Aorta (tissue), 5 donors: ENCODE measurements around the gene TRMT61A. TPM values are rescaled to one million over a fixed set of nuclear protein-coding genes. Genes with fewer than 3 reads are reported as not detected.

Experiments
- ATAC-seq: fragments of 200-7000 bp; cut with Tn5 transposase; one replicate; pipeline ENCODE4 v1.9.1; 2022; ENCODE audit warnings: moderate library complexity; ENCODE audit not compliant: low FRiP score
- DNase-seq, 2 donors: peaks; one replicate each; pipeline ENCODE4 v3.0.0-alpha.2; 2020
- H3K27ac ChIP-seq, 2 donors: one replicate each; pipeline ENCODE4 v1.5.1; 2013; ENCODE audit warnings: low read length in 2 of 2, mild to moderate bottlenecking in 2 of 2, moderate library complexity in 2 of 2, control low read depth in 1 of 2, inconsistent platforms in 1 of 2, low read depth in 1 of 2
- H3K27me3 ChIP-seq, 2 donors: one replicate each; pipeline ENCODE4 v1.6.1; 2013; ENCODE audit warnings: control low read depth in 1 of 2, low read length in 1 of 2, mild to moderate bottlenecking in 1 of 2, moderate library complexity in 1 of 2; ENCODE audit not compliant: insufficient read depth in 2 of 2, control insufficient read depth in 1 of 2
- H3K36me3 ChIP-seq, 2 donors: one replicate each; pipeline ENCODE4 v1.6.1; 2013; ENCODE audit warnings: control low read depth in 1 of 2, low read length in 1 of 2, mild to moderate bottlenecking in 1 of 2; ENCODE audit not compliant: insufficient read depth in 2 of 2, control insufficient read depth in 1 of 2
- H3K4me1 ChIP-seq, 2 donors: one replicate each; pipeline ENCODE4 v1.6.1; 2013; ENCODE audit warnings: low read length in 2 of 2, control low read depth in 1 of 2, mild to moderate bottlenecking in 1 of 2, moderate library complexity in 1 of 2; ENCODE audit not compliant: insufficient read depth in 2 of 2, control insufficient read depth in 1 of 2
- H3K4me3 ChIP-seq, 2 donors: one replicate each; pipeline ENCODE4 v1.5.1; 2013; ENCODE audit warnings: low read length in 2 of 2, control low read depth in 1 of 2, mild to moderate bottlenecking in 1 of 2
- H3K9me3 ChIP-seq: one replicate; pipeline ENCODE4 v1.6.1; 2013; ENCODE audit warnings: mild to moderate bottlenecking, low read length; ENCODE audit not compliant: control insufficient read depth
- WGBS, 2 donors: extraction: QIAGEN DNeasy Blood & Tissue Kit; methylation state at CpG; one replicate each; pipeline ENCODE4 v1.1.7; 2013; 5-methylcytosine and 5-hydroxymethylcytosine counted together
- intact Hi-C, 2 donors: fragments of 100-400 bp; cut with DNase I; formaldehyde crosslinking; loops; one replicate each; pipeline versions ENCODE4 v1.14.2 to v1.15.0; 2022
- polyA plus RNA-seq, 2 donors: library from polyadenylated mRNA; stranded (reverse); fragments of 200-250 nt; gene quantifications; one replicate each; pipeline ENCODE4 v1.2.3, GENCODE V29; 2013
- total RNA-seq, 2 donors: library from RNA; stranded (reverse); fragmentation: NEBNext Ultra II Directional; extraction: Animal tissue kit (Norgen Biotek cat#: 25700); gene quantifications; one replicate each; pipeline ENCODE4 v1.2.1, GENCODE V29; 2021
- donor health status: healthy with polysubstance abuse.
- donor health status: Bipolar disorder and iron deficiency.
- donor health status: DM: no; HTN: no; CAD: no.
- donor health status: DM: no; HTN: no; CAD: no.
- donor health status: DM: yes; HTN: yes; CAD: no.

Gene TRMT61A
- total and polyA plus RNA-seq, 4 donors: 6.4 to 12.4 (median 11.6) TPM

DNA sequence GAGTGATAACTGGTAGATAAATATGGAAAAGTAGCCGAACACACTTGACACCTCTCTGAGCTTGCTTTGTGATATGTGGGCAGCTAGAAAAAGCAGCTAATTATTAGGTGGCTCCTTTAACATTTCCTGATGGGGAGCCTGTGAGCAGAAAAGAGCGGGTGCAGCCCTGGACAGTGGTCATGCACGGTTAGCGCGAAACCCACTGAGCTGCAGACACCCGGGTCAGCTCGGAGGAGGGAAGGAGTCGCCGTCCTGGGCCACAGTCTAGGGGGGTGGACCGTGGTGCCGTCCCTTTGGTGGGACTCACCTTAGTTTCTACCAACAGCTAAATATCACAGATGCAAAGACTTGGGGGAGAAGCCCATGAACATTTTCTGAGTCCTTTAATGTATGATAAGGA, 40.4 kb downstream of the TRMT61A start:
- H3K27me3 ChIP-seq: no peaks in the 10 kb centered on the region
- no peaks in the 10 kb centered on the region for H3K36me3 ChIP-seq
- H3K9me3 ChIP-seq: no peaks in the 10 kb centered on the region
- ATAC-seq: no peak
- peak in 1 of 2 donors; percentile 46 for DNase-seq
- 78 to 79% methylated on average over 11 of the region's 11 CpGs for WGBS, 2 donors
- H3K4me1 ChIP-seq: no peaks in the 10 kb centered on the region
- no peak overlapping the region for H3K27ac ChIP-seq
- no peak overlapping the region for H3K4me3 ChIP-seq
- intact Hi-C loops: no loop called here

DNA sequence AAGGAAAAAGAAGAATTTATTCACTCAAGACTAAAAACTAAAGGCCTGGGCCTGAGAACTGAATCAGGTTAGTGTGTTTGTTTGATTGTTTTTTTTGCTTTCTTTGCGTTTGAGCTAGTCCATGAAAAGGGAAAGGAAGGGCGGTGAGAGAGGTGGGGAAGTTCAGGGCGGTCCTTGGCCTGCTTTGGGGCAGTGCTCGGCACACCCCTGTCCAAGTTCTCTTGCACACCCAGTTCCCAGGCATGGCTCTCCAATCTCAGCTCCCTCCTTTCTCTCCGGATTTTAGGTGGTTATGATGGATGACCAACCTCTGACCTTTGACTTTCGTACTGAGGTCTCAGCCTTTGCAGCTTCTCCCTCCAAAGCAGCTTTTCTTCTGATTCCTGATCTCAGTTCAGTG, 45.1 kb downstream of the TRMT61A start:
- peaks cover 0 to 2% of the 10 kb centered on the region in 2 donors for H3K36me3 ChIP-seq
- ATAC-seq: no peak
- H3K9me3 ChIP-seq: no peaks in the 10 kb centered on the region
- no peaks in the 10 kb centered on the region for H3K27me3 ChIP-seq
- DNase-seq: no peak
- no peak overlapping the region for H3K27ac ChIP-seq
- intact Hi-C loops: no loop called here
- no peaks in the 10 kb centered on the region for H3K4me1 ChIP-seq
- no peak overlapping the region for H3K4me3 ChIP-seq
- WGBS, 2 donors: 66 to 71% methylated on average over 6 of the region's 6 CpGs

DNA sequence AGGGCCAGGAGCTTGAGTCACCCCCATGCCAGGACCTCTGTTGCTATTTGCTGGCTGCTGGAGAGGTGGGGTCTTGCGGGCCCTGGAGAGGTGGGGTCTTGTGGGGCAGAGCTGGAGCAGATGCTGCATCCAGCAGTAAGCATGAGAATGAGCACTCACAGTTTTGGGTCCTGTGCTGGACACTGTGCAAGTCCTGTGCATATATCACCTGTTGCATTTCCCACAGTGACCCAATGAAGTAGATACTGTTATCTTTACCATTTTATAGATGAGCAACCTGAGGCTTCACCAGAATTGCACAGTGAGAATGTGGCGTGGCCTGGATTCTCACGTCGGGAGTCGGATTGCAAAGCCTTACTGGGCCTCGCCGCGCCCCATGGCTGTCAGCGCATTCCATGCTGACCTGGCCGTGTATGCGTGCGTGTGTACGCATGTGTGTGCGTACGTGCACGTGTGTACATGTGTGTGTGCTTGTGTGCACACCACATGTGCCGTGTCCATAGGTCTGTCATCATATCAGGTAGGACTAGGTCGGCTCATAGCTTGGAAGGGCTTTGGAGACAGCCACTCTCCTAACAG, 45.8 kb downstream of the TRMT61A start:
- 91 to 93% methylated on average over 18 of the region's 18 CpGs for WGBS, 2 donors
- intact Hi-C loops: no loop called here

DNA sequence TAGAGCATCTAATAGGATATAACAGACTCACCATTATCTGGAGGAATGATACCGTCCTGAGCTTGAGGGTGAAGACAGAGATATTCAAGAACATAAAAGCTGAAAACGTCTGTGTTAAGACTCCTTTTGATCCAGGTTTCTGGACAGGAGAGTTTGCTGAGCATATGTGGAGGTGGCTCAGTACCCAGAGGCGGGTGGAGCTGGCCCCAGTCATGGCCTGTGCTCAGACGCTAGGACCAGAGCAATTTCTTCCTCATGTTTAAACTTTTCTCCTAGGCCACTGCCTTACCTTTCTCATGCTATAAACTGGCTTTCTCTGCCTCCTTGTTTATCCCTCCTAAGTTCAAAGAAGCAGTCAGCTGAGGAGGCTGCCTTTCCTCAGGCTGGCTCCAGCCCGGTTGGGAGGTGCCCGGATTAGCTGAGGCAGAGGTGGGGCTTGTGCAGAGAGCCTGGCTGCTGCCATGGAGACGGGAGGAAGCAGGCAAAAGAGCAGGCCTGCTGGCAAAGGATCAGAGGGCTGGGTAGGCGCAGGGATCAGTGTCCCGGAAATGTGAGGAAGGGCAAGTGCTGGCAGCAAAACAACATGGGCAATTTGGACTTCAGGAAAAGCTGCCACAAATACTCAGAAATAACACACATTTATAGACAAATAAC, 47.5 kb downstream of the TRMT61A start:
- Histone ChIP-seq H3K9me3 (no peaks in the 10 kb centered on the region), H3K36me3 (peaks cover 0 to 2% of the 10 kb centered on the region in 2 donors), H3K4me3 (no peak overlapping the region), H3K27me3 (no peaks in the 10 kb centered on the region), H3K4me1 (no peaks in the 10 kb centered on the region), H3K27ac (peak overlapping the region in 1 of 2 donors; percentile 21)
- peak; percentile 94 to 96 for DNase-seq
- 17 to 18% methylated on average over 9 of the region's 9 CpGs for WGBS, 2 donors
- intact Hi-C loops: no loop called here
- ATAC-seq: peak; percentile 92

More for the DNA sequence above, 45.8 kb downstream of the TRMT61A start:
- Histone ChIP-seq H3K4me3 (no peak overlapping the region), H3K4me1 (no peaks in the 10 kb centered on the region), H3K27me3 (no peaks in the 10 kb centered on the region), H3K9me3 (no peaks in the 10 kb centered on the region), H3K36me3 (peaks cover 0 to 2% of the 10 kb centered on the region in 2 donors), H3K27ac (no peak overlapping the region)
- no peak for DNase-seq
- ATAC-seq: no peak

- 91 to 92% methylated on average over 12 of the region's 12 CpGs for WGBS, 2 donors
- H3K27ac ChIP-seq: no peak overlapping the region
- DNase-seq (no peak), ATAC-seq (no peak)
- no peaks in the 10 kb centered on the region for H3K27me3 ChIP-seq
- peaks cover 0 to 2% of the 10 kb centered on the region in 2 donors for H3K36me3 ChIP-seq
- intact Hi-C loops: no loop called here
- no peaks in the 10 kb centered on the region for H3K4me1 ChIP-seq
- H3K9me3 ChIP-seq: no peaks in the 10 kb centered on the region
- no peak overlapping the region for H3K4me3 ChIP-seq
Measured at GRCh38 chr14:103578401-103579075, 49.5 kb downstream of the TRMT61A start.

DNA sequence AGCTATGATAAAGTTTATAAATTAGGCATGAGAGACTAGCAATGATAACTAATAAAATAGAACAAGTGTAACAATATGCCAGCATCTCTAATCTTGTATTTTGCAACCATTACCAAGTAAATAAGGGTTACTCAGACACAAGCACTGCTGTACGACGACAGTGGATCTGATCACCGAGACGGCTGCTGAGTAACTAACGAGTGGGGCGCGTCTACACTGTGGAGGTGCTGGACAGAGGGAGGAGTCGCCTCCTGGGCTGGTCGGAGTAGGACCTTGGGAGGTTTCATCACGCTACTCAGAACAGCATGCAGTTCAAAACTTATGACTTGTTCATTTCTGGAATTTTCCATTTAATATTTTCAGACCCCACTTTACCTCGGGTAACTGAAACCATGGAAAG, 52.2 kb downstream of the TRMT61A start:
- no peak overlapping the region for H3K4me3 ChIP-seq
- no peak for ATAC-seq
- intact Hi-C loops: no loop called here
- no peaks in the 10 kb centered on the region for H3K36me3 ChIP-seq
- DNase-seq: no peak
- H3K27me3 ChIP-seq: no peaks in the 10 kb centered on the region
- WGBS, 2 donors: 90 to 91% methylated on average over 11 of the region's 11 CpGs
- no peak overlapping the region for H3K27ac ChIP-seq
- no peaks in the 10 kb centered on the region for H3K9me3 ChIP-seq
- no peaks in the 10 kb centered on the region for H3K4me1 ChIP-seq

DNA sequence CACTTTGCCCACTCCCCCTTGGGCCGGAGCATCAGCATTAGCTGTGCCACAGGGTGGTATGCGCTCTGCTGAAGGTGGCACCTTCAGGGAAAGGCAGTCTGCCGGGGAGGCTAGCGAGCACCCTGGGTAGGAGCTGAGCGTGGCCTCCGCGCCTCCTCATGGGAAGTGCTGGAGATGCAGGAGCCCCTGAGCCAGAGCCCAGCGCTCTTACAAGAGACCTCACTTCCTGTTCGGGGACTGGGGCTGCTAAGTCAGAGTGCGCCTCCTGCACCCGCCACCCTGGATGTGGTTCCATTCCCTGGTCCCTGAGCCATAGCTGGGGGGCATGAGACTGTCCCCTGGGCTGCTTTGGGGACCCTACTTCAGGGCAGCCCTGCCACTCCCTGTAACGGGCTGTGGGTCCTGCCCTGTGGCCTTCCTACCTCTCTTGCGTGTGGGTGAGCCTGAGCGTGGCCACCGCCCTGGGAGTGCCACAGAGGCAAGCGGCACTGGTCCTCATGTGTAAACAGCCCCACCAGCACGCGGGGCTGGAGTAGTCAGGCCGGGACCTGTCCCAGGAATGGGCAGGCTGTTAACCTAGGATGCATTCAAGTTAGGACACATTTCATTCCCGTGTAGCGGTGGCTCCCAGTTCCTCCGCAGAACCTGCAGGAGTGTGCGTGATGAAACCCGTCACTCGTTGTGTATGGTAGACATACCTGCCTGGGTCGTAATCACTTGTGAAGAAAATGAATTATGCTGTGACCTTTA, 53.1 kb downstream of the TRMT61A start:
- Histone ChIP-seq H3K36me3 (no peaks in the 10 kb centered on the region), H3K9me3 (no peaks in the 10 kb centered on the region), H3K4me1 (no peaks in the 10 kb centered on the region), H3K4me3 (no peak overlapping the region), H3K27me3 (no peaks in the 10 kb centered on the region), H3K27ac (no peak overlapping the region)
- no peak for DNase-seq
- 90 to 93% methylated on average over 26 of the region's 26 CpGs for WGBS, 2 donors
- intact Hi-C loops: no loop called here
- no peak for ATAC-seq

DNA sequence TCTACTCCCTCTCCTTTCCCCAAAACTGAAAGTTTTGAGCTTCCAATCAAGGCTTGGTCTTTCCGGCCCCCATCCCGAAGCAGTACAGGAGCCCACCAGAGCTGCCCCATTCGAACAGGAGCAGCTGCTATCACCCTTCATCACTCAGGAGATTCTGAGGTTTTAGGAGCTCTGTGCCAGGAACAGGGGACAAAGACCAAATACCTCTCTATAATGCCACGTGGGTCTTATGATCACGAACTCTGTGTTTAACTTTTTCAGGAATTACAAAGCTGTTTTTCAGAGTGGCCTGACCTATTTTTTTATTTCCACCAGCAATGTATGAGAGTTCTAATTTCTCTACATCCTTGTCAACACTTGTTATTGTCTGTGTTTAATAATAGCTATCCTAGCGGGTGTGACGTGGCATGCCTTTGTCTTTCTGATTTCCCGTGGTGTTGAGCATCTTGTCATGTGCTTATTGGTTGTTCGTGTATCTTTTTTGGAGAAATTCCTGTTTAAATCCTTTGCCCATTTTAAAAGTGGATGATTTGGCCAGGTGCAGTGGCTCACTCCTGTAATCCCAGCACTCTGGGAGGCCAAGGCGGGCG, 55.4 kb downstream of the TRMT61A start:
- intact Hi-C loops: no loop called here
- H3K4me3 ChIP-seq: no peak overlapping the region
- H3K36me3 ChIP-seq: no peaks in the 10 kb centered on the region
- WGBS, 2 donors: 89 to 91% methylated on average over 11 of the region's 11 CpGs
- ATAC-seq (no peak), DNase-seq (no peak)
- H3K27ac ChIP-seq: no peak overlapping the region
- no peaks in the 10 kb centered on the region for H3K4me1 ChIP-seq
- no peaks in the 10 kb centered on the region for H3K27me3 ChIP-seq
- no peaks in the 10 kb centered on the region for H3K9me3 ChIP-seq
